ES-I3 (cell line): ENCODE measurements around the gene ARHGAP15.

ENCODE experiments used
- H3K36me3 ChIP-seq: 2 replicates; pipeline ENCODE4 v1.6.1; 2013; ENCODE audit warnings: mild to moderate bottlenecking, low read length, control low read depth, moderate library complexity; ENCODE audit not compliant: insufficient read depth
- H3K4me1 ChIP-seq: 2 replicates; pipeline ENCODE4 v1.6.1; 2013; ENCODE audit warnings: mild to moderate bottlenecking, control low read depth, low read length; ENCODE audit not compliant: insufficient read depth
- H3K9ac ChIP-seq: 2 replicates; pipeline ENCODE4 v1.6.1; 2013; ENCODE audit warnings: low read depth, mild to moderate bottlenecking, low read length, moderate library complexity
- H3K9me3 ChIP-seq: 2 replicates; pipeline ENCODE4 v1.6.1; 2013; ENCODE audit warnings: mild to moderate bottlenecking, low read length, moderate library complexity; ENCODE audit not compliant: control insufficient read depth, insufficient read depth

The ARHGAP15 gene

DNA sequence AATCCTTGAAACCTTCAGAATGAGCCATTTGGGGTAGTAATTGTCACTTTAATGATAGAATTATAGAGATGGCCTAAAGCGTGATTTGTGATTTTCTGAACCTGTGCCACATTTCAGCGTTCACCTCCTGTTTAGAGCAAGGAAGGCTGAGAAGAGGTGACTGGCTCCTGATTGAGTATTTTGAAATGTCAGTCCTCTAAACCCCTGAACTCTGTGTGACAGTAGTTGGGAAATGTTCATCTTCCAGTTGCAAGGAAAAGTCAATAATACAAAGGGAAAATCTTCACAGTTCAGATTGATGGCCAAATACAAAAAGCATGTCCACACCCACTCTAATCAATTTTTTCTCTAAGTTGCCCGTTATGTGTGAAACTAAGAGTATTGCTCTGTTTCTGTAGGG, 305.2 kb downstream of the ARHGAP15 start:
- Histone ChIP-seq H3K9ac (no peak overlapping the region), H3K9me3 (no peaks in the 10 kb centered on the region), H3K4me1 (no peaks in the 10 kb centered on the region), H3K36me3 (no peaks in the 10 kb centered on the region)

DNA sequence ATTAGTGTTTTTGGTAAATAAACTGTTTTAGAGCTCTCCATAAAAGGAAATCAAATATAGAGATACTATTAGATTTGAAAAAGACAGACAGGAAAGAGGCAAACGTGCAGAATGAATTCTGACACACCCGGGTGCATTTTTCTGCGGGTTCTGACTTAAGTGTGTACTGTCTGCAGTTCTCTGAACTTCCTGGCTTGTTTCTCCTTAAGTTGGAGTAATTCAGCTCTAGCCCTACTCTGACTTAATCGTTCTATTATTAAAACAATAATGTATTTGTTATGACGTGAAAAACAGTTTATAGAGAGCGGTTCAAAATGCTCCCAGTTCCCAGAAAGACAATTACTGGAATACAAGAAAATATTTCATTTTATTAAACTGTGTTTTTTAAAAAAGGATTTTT, 305.9 kb downstream of the ARHGAP15 start:
- no peaks in the 10 kb centered on the region for H3K9me3 ChIP-seq
- H3K4me1 ChIP-seq = no peaks in the 10 kb centered on the region
- no peak overlapping the region for H3K9ac ChIP-seq
- H3K36me3 ChIP-seq = no peaks in the 10 kb centered on the region

DNA sequence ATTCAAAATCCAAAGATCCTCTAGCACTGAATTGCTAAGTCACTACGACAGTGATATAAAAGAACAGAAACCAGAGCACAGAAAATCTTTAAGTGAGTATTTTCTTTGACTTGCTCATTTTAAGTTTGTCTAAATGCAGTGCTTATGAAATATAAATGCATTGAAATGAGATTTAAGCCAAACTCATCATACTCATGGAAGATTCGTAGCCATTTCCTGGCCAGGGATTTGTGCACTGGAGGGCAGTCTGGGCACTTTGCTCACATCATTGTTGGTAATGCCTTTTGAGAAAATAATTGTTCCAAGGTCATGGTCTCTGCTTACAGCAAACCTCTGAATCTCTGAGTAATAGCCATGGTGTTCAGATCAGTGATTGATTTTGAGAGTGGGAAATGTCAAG, 307.7 kb downstream of the ARHGAP15 start:
- no peaks in the 10 kb centered on the region for H3K36me3 ChIP-seq
- H3K9me3 ChIP-seq = no peaks in the 10 kb centered on the region
- no peak overlapping the region for H3K9ac ChIP-seq
- no peaks in the 10 kb centered on the region for H3K4me1 ChIP-seq

DNA sequence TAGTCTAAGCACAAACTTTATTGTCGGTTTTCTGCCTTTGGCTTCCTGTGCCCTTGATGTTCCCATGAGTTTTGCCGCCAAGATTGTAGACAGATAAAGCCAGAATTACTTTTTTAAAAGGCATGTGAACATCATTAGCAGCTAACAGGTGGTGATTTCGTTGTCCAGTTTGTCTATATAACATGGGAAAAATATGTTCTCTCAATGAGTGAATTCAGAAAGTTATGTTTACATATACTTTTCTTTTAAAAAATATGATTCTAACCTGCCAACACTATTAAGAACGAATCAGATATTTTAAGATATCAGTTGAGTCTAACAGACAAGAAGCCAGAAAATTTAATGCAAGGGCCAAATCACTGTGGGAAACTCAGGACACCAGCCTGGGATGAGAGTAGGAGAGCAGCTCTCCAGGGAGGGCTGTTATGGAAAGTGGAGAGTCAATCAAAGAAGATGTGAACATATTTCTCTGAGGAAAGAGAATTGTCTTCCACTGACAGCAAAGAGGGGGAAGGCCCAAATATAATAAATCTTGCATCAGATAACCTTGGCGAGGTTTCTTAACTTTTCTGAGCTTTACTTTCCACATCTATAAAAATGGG, 311.3 kb downstream of the ARHGAP15 start:
- Histone ChIP-seq H3K36me3 (no peaks in the 10 kb centered on the region), H3K9me3 (no peaks in the 10 kb centered on the region), H3K4me1 (no peaks in the 10 kb centered on the region), H3K9ac (no peak overlapping the region)

DNA sequence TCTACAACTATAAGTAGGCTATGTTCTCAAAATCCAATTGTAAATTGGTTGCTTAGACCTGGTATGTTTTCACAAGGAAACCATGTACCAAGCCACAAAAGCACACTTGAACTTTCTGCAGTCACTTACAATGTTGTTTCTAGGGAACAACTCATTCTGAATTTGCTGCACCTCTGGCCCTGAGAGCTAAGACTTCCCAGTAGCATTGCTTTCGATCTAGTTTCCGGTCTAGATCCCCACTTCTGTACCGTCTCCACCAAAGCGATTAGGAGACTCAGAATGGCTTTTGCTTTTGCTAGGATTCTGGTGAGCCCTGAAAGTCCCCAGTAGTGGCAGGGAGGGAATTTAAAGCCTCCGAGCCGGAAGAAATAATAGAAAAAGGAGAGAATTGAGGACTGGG, 313.0 kb downstream of the ARHGAP15 start:
- H3K4me1 ChIP-seq = no peaks in the 10 kb centered on the region
- no peak overlapping the region for H3K9ac ChIP-seq
- no peaks in the 10 kb centered on the region for H3K9me3 ChIP-seq
- H3K36me3 ChIP-seq = no peaks in the 10 kb centered on the region

DNA sequence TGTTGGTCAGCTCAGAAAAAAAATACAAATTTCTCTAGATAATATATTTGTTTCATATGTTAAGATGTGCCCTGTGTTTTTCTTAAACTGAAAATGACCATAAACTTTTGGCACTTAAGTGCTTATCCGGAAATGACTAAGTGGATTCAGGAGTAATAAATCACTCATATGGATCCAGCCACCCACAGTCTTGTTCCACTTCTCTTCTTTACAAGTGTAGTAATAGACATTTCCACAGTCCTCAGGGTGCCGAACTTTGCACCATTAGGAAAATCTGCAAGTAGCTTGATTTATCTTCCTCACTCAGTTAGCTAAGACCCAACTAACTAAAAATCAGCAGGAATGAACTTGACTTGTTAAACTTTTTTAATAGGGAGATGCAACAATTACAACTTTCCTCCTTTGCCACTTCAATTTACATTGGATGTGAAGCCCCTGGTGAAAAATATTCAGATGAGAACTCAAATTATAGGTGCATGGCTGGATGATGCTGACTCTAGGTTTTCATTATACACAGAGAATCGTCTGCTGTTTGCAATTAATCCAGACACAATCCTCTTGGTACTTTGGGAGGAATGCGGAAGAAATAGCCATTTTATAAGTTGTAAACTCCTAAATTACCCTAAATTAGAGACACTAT, 322.5 kb downstream of the ARHGAP15 start:
- H3K36me3 ChIP-seq = no peaks in the 10 kb centered on the region

DNA sequence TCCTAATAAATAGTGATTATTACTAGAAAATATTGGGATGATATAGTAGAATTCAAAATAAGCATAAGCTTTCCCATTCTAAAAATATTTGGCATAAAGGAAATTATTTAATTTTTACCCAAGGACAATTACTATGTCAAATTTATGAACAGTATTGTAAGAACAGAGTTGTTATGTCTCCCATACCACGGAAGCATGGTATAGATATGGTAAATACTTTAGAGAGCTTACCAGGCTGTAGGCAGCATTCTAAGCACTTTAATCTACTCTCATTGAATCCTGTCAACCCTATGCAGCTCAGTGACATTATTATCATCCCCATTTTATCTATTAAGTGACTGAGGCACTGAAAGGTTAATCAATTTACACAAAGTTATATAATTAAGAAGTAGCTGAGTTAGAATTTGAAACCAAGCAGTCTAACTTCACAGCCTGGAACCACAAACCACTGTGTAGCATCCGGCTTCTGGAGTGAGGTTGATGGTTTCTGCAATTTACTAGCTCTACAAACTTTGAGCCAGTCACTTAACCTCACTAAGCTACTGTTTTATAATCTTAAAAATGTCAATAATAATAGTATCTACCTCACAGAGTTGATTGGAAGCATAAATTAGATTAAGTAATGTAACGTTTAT, 323.7 kb downstream of the ARHGAP15 start:
- Histone ChIP-seq H3K9ac (no peak overlapping the region), H3K36me3 (no peaks in the 10 kb centered on the region), H3K9me3 (no peaks in the 10 kb centered on the region), H3K4me1 (no peaks in the 10 kb centered on the region)

More for the DNA sequence above, 322.5 kb downstream of the ARHGAP15 start:
- Histone ChIP-seq H3K9me3 (no peaks in the 10 kb centered on the region), H3K9ac (no peak overlapping the region), H3K4me1 (no peaks in the 10 kb centered on the region)

DNA sequence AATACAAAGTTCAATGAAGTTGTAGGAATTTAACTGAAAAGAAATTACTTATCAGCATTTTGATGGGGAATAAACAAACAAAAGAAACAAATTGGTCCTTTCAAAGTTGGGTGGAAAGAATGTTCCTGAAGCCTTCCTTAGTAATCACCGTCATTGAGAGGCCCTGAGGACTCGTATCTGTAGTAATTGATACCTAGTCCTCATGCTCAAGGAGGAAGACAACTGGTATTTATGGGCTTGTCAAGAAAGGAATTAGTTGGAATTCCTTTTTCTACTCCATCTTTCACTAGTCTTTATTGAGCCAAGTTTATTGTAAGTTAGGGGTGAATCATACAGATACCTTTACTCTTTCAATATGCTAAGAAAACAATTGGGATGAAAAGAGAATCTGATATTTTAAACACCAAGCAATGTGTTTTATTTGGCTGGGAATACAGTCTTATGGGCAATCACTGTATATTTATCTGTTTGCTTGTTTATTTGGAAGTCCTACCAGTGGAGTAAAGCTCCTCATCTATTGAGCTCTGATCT, 324.8 kb downstream of the ARHGAP15 start:
- Histone ChIP-seq H3K4me1 (no peaks in the 10 kb centered on the region), H3K9ac (no peak overlapping the region), H3K36me3 (no peaks in the 10 kb centered on the region), H3K9me3 (no peaks in the 10 kb centered on the region)

DNA sequence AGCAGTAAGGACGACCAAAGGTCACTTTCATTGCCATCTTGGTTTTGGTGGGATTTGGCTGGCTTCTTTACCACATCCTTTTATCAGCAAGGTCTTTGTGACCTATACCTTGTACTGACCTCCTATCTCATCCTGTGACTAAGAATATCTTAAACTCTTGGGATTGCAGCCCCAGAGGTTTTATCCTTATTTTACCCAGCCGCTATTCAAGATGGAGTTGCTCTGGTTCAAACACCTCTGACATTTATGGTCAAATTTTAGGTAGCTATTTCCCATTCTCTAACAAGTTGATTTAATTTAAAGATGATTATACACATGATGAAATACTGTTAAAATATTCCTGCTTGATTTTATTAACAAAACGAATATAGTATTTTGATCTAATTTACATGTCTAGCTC, 326.1 kb downstream of the ARHGAP15 start:
- H3K9me3 ChIP-seq = no peaks in the 10 kb centered on the region
- H3K36me3 ChIP-seq = no peaks in the 10 kb centered on the region
- no peak overlapping the region for H3K9ac ChIP-seq
- H3K4me1 ChIP-seq = no peaks in the 10 kb centered on the region

DNA sequence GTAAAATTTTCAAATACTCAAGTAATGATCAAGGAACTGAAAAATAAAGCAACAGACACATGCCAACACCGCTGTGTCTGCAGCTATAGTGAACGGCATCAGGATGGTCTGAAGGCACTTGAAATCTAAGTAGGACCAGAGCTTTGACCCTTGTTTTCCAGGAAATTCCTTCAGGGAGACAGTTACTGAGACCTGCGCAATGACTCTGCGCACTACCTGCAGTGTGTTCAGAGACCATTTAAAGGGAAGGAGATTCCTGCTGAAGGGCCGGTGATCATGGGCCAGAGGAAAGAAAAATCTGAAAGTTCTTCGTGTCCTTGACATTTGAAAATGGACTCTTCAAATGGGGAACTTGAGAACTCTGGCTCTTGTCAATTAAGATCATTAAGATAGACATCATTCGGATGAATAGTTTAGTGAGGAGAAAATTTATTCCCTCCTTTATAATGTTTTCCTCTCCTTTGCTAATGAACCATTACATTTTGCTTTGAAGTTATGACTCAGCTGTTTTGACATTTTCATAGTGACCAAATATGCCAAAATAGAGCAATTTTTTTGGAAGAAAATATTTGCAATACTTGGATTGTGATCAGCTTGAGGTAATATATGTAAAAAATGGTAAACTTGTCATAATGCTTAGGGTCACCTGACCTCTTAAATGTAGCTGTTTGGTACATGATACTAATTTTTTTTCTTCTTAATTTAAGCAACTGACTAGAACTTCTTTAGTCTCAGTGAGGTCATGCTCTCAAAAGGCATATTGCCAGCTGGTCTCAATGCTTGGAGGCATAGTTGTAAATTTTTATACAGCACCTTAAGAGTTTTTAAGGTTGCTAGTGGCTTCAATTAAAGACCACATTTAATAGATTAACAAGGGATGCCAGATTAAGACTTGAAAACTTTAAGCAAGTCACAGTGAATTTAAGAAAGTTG, 329.3 kb downstream of the ARHGAP15 start:
- Histone ChIP-seq H3K9ac (no peak overlapping the region), H3K9me3 (no peaks in the 10 kb centered on the region), H3K36me3 (no peaks in the 10 kb centered on the region), H3K4me1 (no peaks in the 10 kb centered on the region)

DNA sequence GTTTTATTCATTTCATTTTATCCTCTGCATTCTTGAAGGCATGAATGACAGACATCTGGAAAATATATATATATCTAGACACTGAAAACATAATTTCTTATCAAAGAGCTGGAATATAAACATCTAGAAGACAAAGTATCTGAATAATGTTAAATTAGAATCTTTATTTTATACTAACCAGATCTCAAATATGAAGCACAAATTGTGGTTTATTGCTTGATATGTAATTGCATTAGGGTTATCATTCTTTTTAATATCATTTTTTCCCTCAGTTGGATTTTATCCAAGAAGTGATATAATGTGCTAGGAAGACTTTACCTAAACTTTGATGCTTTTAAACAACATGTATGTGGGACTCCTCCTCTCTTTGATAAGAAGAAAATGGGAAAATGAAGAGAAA, 331.2 kb downstream of the ARHGAP15 start:
- no peaks in the 10 kb centered on the region for H3K4me1 ChIP-seq
- H3K36me3 ChIP-seq = no peaks in the 10 kb centered on the region
- no peaks in the 10 kb centered on the region for H3K9me3 ChIP-seq
- no peak overlapping the region for H3K9ac ChIP-seq

DNA sequence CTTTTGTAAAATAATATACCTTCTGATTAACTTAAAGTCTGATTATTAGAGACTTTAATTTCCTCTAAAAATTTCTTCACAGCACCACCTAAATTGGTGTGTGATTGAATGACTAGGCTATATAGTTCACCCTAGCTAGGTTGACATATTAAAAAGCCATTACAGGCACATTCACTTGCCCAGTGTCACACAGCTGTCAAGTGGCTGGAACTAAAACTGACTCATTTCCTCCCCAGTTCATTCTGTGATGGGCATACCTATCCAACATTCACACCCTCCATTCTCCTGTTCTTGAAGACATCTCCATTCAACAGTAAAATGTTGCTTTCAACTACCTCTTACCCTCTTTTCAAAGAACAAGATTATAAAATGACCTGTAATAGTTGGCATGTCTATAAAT, 334.5 kb downstream of the ARHGAP15 start:
- Histone ChIP-seq H3K36me3 (no peaks in the 10 kb centered on the region), H3K9ac (no peak overlapping the region), H3K9me3 (no peaks in the 10 kb centered on the region), H3K4me1 (no peaks in the 10 kb centered on the region)

DNA sequence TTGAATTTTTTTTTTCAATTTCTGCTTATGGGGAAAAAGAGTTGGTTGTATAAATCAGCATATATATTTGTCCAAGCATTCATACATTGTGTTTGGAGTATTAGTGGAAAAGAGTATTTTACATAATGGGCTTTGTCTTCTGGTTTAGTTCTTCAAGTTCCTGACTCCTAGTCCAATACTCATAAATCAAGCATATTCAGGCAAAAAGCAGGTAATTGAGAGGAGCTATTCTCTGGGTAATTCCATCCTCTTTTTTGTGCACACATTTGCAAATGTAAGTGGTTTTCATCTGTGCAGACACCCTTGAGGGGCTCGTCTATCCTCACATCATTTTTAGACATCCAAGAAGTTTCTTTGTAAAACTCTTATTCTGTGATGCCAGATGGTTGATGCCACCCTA, 337.2 kb downstream of the ARHGAP15 start:
- Histone ChIP-seq H3K9ac (no peak overlapping the region), H3K9me3 (no peaks in the 10 kb centered on the region), H3K36me3 (no peaks in the 10 kb centered on the region), H3K4me1 (no peaks in the 10 kb centered on the region)

DNA sequence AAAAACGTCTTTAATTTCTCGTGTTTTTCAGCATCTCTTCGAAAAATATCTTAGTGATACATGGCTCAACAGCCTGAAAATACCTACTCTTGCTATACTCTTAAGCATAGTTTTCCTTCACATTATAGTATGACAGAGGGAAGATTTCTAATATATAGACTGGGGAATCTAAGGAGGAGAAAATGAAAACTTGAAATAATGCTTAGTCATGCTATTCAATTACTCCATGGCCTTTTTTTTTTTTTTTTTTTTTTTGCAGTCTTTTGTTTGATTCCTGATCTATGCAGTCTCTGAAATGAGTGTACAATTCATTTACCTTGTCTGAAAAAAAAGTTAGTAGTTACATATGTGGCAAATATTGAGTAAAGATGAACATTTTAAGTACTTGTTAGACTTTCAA, 337.8 kb downstream of the ARHGAP15 start:
- Histone ChIP-seq H3K9me3 (no peaks in the 10 kb centered on the region), H3K4me1 (no peaks in the 10 kb centered on the region), H3K9ac (no peak overlapping the region), H3K36me3 (no peaks in the 10 kb centered on the region)
